SJCRH30 (cell line): ENCODE data around the gene PLEKHG5. TPM values are rescaled to one million over a fixed set of nuclear protein-coding genes. Genes with fewer than 3 reads are reported as not detected.

Experiments
- DNase-seq, 2 experiments: peaks; one replicate each; pipeline ENCODE4 v3.0.0-alpha.2; 2015 to 2020
- H3K27ac ChIP-seq: fragments of 250-450 bp; sonication (Bioruptor Pico); 2 replicates; pipeline ENCODE4 v1.5.1; 2020; ENCODE audit warnings: mild to moderate bottlenecking, moderate library complexity
- H3K27me3 ChIP-seq: fragments of 250-450 bp; sonication (Bioruptor Pico); 2 replicates; pipeline ENCODE4 v1.5.1; 2020; ENCODE audit warnings: mild to moderate bottlenecking, moderate library complexity
- H3K36me3 ChIP-seq: fragments of 250-450 bp; sonication (Bioruptor Pico); 2 replicates; pipeline ENCODE4 v1.5.1; 2020; ENCODE audit warnings: mild to moderate bottlenecking, moderate library complexity
- H3K4me1 ChIP-seq: fragments of 250-450 bp; sonication (Bioruptor Pico); 2 replicates; pipeline ENCODE4 v1.5.1; 2020; ENCODE audit warnings: mild to moderate bottlenecking, moderate library complexity
- H3K4me3 ChIP-seq: fragments of 250-450 bp; sonication (Bioruptor Pico); 2 replicates; pipeline ENCODE4 v1.5.1; 2020; ENCODE audit warnings: mild to moderate bottlenecking, moderate library complexity
- H3K9me3 ChIP-seq: fragments of 250-450 bp; sonication (Bioruptor Pico); replicated peaks from 2 replicates; pipeline ENCODE4 v1.5.1; 2020; ENCODE audit warnings: mild to moderate bottlenecking, moderate library complexity
- total RNA-seq: library from RNA; depleted of rRNA; stranded (reverse); fragments of >200 nt; shearing (Covaris generic); gene quantifications from 2 replicates; pipeline ENCODE4 v1.2.3, GENCODE V29; 2014

Gene PLEKHG5
- total RNA-seq, 1 experiment from 2014 or later: 5.3 TPM

DNA sequence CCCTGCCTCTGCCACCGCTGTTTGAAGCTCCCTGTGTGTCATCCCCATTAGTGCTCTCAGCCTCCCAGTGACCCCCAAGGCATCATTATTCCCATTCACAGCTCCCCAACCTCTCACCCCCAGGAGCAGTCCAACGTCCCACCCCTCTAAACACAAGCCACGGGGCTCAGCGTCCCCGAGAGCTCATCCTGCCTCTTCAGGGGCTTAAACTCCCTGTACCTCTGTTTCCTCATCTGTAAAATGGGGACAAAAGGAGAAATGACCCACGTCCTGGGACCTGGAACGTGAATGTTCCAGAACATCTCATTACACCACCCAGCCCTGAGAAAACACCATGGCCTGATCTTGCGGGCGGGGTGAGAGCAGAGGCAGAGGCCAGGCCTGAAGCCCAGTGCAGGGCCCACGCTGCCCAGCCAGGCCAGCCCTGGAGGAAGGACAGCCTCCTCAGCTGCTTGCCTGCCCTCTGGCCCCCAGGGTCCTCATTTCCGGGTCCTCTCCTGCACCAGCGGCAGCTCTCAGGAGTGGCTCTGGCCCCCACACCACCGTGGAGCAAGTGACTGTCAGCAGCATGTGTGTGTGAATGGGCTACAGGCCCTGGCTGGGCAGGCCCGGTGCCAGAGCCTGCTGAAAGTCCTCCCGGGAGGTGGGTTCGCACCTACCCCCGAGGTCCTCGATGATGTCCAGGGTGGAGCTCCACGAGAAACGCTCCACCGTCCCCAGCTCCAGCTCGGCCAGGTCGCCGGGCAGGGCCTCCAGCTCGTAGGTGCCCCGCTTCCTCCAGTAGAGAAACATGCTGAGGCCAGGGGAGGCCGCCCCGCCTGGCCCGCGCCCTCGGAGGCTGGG is 14.1 kb upstream of the PLEKHG5 start:
- Histone ChIP-seq H3K27me3 (no peaks in the 10 kb centered on the region), H3K36me3 (no peaks in the 10 kb centered on the region), H3K27ac (no peak overlapping the region), H3K9me3 (no peaks in the 10 kb centered on the region), H3K4me1 (peaks cover 65% of the 10 kb centered on the region), H3K4me3 (no peak overlapping the region)
- DNase-seq: peak in 1 of 2 experiments; percentile 41

- DNase-seq: no peak
Observed at GRCh38 chr1:6504887-6505286, 13.4 kb upstream of the PLEKHG5 start.

DNA sequence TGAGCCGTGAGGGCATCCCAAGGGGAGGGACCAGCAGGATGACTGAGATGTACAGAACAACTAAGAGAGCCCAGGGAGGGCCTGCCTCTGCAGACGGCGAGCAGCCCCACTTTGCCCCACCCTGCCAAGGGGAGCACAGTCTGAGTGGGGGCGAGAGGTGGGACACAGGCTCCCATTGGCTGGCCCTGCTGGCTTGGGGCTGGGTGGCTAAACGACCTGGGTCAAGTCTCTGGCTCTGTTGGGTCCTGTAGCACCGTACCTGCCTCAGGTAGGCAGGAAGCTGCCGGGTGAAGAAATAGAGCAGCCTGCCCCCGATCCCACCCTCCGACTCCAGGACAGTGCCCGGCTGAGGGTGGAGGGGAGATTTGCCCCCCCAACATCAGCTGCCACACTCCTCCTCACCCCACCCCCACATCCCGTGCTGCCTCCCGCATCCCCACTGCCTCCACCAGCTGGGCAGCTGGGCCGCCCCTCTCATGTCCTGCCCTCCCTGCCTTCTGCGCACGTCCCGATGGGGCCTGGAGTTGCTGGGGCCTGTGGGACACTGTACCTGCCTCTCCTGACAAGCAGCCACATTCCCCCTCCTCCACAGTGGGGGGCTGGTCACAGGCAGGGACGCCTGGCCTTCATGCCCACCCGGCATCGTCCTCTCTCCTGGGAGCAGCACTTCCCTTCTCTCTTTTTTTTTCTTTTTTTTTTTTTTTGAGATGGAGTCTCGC is 12.6 kb upstream of the PLEKHG5 start:
- Histone ChIP-seq H3K27me3 (no peaks in the 10 kb centered on the region), H3K9me3 (no peaks in the 10 kb centered on the region), H3K36me3 (no peaks in the 10 kb centered on the region), H3K4me1 (peaks cover 61% of the 10 kb centered on the region), H3K4me3 (no peak overlapping the region), H3K27ac (no peak overlapping the region)
- DNase-seq: peak in 1 of 2 experiments; percentile 9

More at GRCh38 chr1:6504887-6505286, 13.4 kb upstream of the PLEKHG5 start:
- Histone ChIP-seq H3K27me3 (no peaks in the 10 kb centered on the region), H3K4me1 (peaks cover 64% of the 10 kb centered on the region), H3K27ac (no peak overlapping the region), H3K9me3 (no peaks in the 10 kb centered on the region), H3K4me3 (no peak overlapping the region), H3K36me3 (no peaks in the 10 kb centered on the region)

DNA sequence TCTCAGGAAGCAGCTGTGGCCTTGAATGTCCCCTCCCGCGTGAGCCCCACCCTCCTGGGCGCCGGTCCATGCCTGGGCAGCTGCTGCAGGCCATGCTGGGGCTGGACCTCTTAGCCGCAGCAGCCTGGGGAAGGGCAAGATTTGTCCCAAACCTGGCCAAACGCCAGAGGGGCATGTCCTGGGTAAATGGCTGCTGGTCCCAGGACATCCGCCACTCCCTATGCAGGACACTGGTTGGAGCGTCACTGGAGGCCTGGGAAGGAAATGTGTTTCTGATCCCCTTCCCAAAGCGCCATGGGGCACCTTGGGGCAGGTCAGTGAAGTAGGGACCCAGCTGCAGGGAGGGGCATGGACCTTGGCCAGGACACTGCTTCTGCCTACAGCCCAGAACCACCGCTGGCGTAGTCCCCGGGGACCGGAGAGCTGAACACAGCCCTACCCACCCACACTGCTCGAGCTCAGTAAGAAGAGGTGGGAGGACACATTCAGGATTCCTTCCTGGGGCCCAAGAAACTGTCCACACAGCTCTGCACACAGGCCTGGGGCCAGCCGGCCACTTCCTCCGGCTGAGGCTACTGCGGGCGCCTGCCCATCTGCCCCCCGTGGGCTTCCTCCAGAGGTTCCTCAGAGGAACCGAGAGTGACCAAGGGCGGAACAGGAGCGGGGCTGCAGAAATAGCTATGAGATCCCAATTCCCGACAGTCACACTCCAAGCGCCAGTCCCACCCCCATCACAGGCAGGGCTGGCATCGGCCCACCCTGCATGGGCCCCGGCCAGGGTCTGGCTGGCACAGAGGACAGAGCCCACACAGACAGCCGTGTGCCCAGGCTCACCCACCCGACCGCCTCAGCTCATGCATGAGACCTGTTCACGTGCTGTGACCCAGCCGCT is 10.8 kb upstream of the PLEKHG5 start:
- peak overlapping the region; percentile 49 for H3K27ac ChIP-seq
- H3K9me3 ChIP-seq: no peaks in the 10 kb centered on the region
- peak overlapping the region; percentile 16 for H3K4me3 ChIP-seq
- no peaks in the 10 kb centered on the region for H3K36me3 ChIP-seq
- H3K27me3 ChIP-seq: no peaks in the 10 kb centered on the region
- H3K4me1 ChIP-seq: peaks cover 55% of the 10 kb centered on the region
- DNase-seq: peak; percentile 92 to 96

DNA sequence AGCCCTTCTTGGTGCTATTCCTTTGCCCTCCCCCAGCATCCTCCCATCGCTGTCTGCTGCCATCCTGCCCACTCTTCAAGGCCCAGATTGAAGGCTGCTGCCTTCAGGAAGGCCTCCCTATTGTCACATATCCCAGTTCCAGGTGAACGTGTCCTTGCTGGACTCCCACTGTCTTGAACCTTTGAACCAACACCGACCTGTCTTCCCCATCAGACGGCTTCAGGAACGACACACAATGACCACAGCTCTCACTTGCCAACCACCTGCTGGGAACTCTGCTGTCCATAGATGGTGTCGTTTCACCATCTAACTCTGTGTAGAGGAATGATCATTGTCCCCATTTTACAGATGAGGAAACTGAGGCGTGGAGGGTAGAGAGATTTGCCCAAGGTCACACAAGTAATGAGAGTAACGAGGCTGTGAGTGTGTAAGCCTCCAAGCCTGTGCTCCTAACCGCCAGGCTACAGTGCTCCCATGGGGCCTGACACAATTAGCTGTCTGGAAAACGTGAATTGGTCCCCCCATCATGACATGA is 9.9 kb upstream of the PLEKHG5 start:
- H3K4me3 ChIP-seq: no peak overlapping the region
- H3K27ac ChIP-seq: peak overlapping the region; percentile 49
- no peaks in the 10 kb centered on the region for H3K36me3 ChIP-seq
- peaks cover 53% of the 10 kb centered on the region for H3K4me1 ChIP-seq
- H3K27me3 ChIP-seq: 0 out of 2 replicates have a peak, but pooled peaks cover 5% of the 10 kb centered on the region
- no peaks in the 10 kb centered on the region for H3K9me3 ChIP-seq
- DNase-seq: no peak

- H3K27ac ChIP-seq: no peak overlapping the region
- no peaks in the 10 kb centered on the region for H3K36me3 ChIP-seq
- peak in 1 of 2 experiments; percentile 27 for DNase-seq
- H3K9me3 ChIP-seq: no peaks in the 10 kb centered on the region
- H3K27me3 ChIP-seq: 0 out of 2 replicates have a peak, but pooled peaks cover 6% of the 10 kb centered on the region
- no peak overlapping the region for H3K4me3 ChIP-seq
- peaks cover 48% of the 10 kb centered on the region for H3K4me1 ChIP-seq
Observed at GRCh38 chr1:6500544-6501278, 9.2 kb upstream of the PLEKHG5 start.

DNA sequence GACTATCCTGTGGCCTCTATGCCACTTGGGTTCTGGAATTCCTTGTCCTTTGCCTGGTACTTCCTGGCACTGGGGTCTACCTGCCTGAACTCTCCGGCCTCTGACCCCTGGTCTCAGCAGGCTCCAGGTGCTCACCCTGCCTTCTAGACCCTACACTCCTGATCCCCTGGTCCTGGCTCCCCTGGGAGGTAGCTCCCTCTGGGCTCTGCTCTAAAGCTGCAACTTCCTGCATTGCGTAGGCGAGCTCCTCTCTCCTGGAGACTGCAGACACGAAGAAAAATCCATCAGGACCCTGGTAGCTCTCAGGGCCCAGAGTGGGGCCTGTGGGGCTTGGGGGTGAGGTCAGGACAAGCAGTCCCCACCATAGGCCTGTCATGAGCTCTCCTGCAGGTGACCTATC is 7.8 kb upstream of the PLEKHG5 start:
- Histone ChIP-seq H3K9me3 (no peaks in the 10 kb centered on the region), H3K4me3 (no peak overlapping the region), H3K27me3 (0 out of 2 replicates have a peak, but pooled peaks cover 6% of the 10 kb centered on the region), H3K27ac (no peak overlapping the region), H3K36me3 (no peaks in the 10 kb centered on the region), H3K4me1 (peaks cover 45% of the 10 kb centered on the region)
- peak in 1 of 2 experiments; percentile 5 for DNase-seq

DNA sequence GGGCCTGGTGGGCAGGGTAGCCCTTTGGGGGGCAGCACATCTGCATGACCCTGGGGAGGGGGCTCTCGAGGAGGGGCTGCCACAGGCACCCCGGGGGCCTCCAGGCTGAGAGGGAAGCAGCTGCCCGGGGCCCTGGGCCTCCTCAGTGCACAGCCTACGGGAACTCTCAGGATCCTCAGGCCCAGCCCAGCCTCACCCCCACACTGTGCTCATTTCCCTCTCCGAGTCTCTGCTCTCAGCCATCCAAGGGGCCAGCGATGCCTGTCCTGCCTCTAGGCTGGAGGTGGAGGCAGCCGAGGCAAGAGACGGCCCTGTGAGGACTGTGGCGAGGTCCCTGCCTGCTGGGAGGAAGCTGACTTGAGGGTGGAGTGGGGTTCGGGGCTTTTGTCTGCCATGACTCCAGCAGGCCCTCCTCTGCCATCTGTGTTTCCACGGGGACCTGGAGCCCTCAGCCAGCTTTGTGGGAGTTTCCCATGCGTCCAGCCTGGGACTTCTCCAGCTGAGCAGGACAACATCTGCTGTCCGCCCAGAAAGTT is 7.2 kb upstream of the PLEKHG5 start:
- DNase-seq: peak in 1 of 2 experiments; percentile 24
- H3K36me3 ChIP-seq: no peaks in the 10 kb centered on the region
- 0 out of 2 replicates have a peak, but pooled peaks cover 6% of the 10 kb centered on the region for H3K27me3 ChIP-seq
- peaks cover 45% of the 10 kb centered on the region for H3K4me1 ChIP-seq
- H3K4me3 ChIP-seq: no peak overlapping the region
- H3K9me3 ChIP-seq: no peaks in the 10 kb centered on the region
- no peak overlapping the region for H3K27ac ChIP-seq

DNA sequence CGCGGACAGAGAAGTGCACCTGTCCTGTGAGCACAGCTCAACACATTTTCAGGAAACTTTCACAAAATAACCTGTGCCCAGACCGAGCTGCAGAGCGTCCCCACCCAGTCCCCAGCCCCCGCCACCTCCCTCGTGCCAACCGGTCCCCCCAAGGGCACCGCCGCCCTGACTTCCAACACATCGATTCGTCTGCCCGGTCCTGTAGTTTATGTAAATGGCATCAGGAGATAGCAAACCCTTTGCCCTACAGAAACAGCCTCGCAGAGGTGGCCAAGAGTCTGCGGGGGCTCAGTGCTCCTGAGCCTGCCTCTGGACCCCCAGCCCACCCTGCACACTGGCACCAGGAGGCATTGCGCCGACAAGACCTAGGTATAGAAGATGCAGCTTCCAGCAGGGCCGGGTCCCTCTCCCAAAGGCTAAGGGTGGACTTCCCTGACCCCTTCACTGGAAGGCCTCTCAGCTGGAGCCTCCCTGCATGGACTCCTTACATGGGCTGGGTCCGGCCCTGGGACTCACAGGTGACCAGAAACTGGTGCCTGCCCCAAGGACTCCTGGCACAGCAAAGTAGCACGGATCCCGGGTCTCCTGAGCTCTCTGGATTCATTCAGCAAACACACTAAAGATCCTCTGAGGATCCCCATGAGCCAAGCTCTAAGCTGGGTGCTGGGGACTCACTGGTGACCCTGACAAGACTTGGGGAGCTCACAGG is 6.6 kb upstream of the PLEKHG5 start:
- 0 out of 2 replicates have a peak, but pooled peaks cover 6% of the 10 kb centered on the region for H3K27me3 ChIP-seq

DNA sequence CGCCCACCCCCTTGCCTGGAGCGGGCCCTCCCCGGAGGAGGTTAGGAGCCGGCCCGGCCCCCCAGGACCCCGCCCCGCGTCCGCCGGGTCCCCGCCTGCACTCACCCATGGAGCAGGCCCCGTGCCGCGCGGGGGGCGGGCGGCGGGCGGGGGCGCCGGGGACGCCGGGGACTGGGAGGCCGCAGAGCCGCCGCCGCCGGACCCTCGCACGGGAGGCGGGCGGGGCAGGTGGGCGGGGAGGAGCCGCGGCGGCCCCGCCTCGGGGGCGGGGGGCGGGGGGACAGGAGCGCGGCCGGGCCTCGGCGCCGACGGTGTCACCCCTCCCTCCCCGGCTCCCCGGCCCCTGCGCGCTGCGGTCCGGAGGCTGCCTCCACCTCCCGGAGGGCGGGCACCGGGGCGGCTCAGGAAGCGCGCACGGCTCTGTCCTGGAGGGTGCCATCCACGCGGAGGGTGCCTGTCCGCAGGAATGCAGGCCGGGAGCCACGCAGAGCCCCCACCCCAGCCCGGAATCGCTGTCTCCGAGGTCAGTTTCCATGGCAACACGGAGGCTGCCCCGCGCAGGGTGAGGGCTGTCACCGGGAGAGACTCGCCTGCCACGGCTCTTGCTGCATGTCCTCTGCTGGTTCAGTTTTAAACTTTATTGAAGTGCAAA is 5.9 kb upstream of the PLEKHG5 start:
- DNase-seq: peak; percentile 69 to 70
- no peaks in the 10 kb centered on the region for H3K36me3 ChIP-seq

More for the DNA sequence above, 6.6 kb upstream of the PLEKHG5 start:
- DNase-seq: no peak
- H3K4me1 ChIP-seq: peaks cover 44% of the 10 kb centered on the region
- H3K4me3 ChIP-seq: peak overlapping the region; percentile 68
- no peaks in the 10 kb centered on the region for H3K36me3 ChIP-seq
- no peaks in the 10 kb centered on the region for H3K9me3 ChIP-seq
- H3K27ac ChIP-seq: no peak overlapping the region

GRCh38 chr1:6496890-6497214 is 5.4 kb upstream of the PLEKHG5 start:
- no peaks in the 10 kb centered on the region for H3K36me3 ChIP-seq
- DNase-seq: no peak
- H3K4me1 ChIP-seq: peaks cover 33% of the 10 kb centered on the region
- no peaks in the 10 kb centered on the region for H3K9me3 ChIP-seq
- 0 out of 2 replicates have a peak, but pooled peaks cover 6% of the 10 kb centered on the region for H3K27me3 ChIP-seq
- H3K27ac ChIP-seq: no peak overlapping the region
- H3K4me3 ChIP-seq: peak overlapping the region; percentile 68

More for the DNA sequence above, 5.9 kb upstream of the PLEKHG5 start:
- Histone ChIP-seq H3K27ac (no peak overlapping the region), H3K9me3 (no peaks in the 10 kb centered on the region), H3K27me3 (0 out of 2 replicates have a peak, but pooled peaks cover 6% of the 10 kb centered on the region), H3K4me3 (peak overlapping the region; percentile 68), H3K4me1 (peaks cover 38% of the 10 kb centered on the region)

DNA sequence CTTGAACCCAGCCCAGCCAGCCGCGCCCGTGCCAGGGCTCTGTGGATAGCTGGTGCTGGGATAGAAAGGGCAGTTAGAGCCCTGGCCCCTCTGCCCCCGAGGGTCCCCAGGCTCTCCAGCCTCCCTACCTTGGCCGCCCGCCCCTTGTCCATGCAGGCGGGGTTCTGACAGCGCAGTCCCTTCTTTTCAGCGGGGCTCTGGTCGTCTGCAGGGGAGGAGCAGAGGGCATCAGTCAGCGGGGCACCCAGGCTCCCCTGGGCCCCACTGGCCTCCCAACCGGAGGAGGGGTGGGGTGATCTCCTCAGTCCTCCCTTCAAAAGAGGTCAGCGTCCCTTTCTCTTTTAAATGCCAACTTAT is 4.9 kb upstream of the PLEKHG5 start:
- no peak for DNase-seq
- H3K27ac ChIP-seq: no peak overlapping the region
- H3K4me3 ChIP-seq: no peak overlapping the region; the same call in 1 of the 2 replicates
- H3K9me3 ChIP-seq: no peaks in the 10 kb centered on the region
- H3K36me3 ChIP-seq: no peaks in the 10 kb centered on the region
- H3K27me3 ChIP-seq: 0 out of 2 replicates have a peak, but pooled peaks cover 6% of the 10 kb centered on the region
- H3K4me1 ChIP-seq: peaks cover 28% of the 10 kb centered on the region
